Mammary epithelial cell (primary cell): Measurements from ENCODE around the gene RPTOR.

ENCODE experiments used
- EZH2 ChIP-seq: IDR thresholded peaks from 2 replicates; pipeline ENCODE4 v1.6.1; 2012; ENCODE audit warnings: low read length, inconsistent platforms, borderline replicate concordance
- TF ChIP-seq, protein P1 (sequence below), 2 donors: IDR thresholded peaks in 1 of 2; conservative IDR thresholded peaks in 1 of 2; 2 replicates each; pipeline ENCODE4 v1.5.1; 2011 to 2012; ENCODE audit warnings: inconsistent platforms in 2 of 2, low read length in 2 of 2, mild to moderate bottlenecking in 2 of 2, control low read depth in 1 of 2, low read depth in 1 of 2; ENCODE audit not compliant: insufficient read depth in 1 of 2; ENCODE audit errors: extremely low read depth in 1 of 2

DNA sequence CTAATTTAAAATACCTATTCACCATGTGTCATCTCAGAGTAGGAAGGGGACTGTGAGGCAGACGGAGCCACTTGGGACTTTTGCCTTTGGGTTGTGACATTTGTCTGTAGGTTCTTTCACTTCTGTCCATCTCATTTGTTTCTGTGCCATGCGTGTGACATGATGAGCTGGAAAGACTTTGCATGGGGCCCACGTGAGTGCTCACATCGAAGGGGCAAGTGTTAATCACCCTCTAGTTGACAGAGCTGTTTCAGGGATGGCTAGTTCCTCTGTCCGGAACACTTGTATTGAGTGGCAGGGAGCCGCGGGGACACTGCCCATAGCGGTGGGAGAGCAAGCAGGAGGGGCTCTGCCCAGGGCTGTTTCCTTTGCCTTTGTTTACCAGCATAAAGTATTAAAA lies 112.0 kb downstream of the RPTOR start:
- TF ChIP-seq, protein P1, sequence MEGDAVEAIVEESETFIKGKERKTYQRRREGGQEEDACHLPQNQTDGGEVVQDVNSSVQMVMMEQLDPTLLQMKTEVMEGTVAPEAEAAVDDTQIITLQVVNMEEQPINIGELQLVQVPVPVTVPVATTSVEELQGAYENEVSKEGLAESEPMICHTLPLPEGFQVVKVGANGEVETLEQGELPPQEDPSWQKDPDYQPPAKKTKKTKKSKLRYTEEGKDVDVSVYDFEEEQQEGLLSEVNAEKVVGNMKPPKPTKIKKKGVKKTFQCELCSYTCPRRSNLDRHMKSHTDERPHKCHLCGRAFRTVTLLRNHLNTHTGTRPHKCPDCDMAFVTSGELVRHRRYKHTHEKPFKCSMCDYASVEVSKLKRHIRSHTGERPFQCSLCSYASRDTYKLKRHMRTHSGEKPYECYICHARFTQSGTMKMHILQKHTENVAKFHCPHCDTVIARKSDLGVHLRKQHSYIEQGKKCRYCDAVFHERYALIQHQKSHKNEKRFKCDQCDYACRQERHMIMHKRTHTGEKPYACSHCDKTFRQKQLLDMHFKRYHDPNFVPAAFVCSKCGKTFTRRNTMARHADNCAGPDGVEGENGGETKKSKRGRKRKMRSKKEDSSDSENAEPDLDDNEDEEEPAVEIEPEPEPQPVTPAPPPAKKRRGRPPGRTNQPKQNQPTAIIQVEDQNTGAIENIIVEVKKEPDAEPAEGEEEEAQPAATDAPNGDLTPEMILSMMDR (conservative IDR thresholded peaks at IDR 0.05 in 1 of 2, IDR thresholded peaks at IDR 0.05 in 1 of 2; ENCODE audit: extremely low read depth in 1 of 2, insufficient read depth in 1 of 2, low read depth in 1 of 2, low read length in 2 of 2), result no peak
- no peak for TF ChIP-seq EZH2
